Astrocyte (in vitro differentiated cells and primary cell): ENCODE results near the gene NTN1.

ENCODE experiments used
- CTCF ChIP-seq: IDR thresholded peaks from 2 replicates; pipeline ENCODE4 v1.5.1; 2011; ENCODE audit warnings: low read depth, mild to moderate bottlenecking, inconsistent platforms, low read length, moderate library complexity; ENCODE audit not compliant: insufficient read depth
- EZH2 ChIP-seq: IDR thresholded peaks from 2 replicates; pipeline ENCODE4 v1.6.1; 2012; ENCODE audit warnings: mild to moderate bottlenecking, low read length, inconsistent platforms; ENCODE audit not compliant: insufficient read depth

- no peak for TF ChIP-seq EZH2
- TF ChIP-seq CTCF = no peak
These were observed 59.1 kb downstream of the NTN1 start for GRCh38 chr17:9080296-9080914.
